Keratinocyte (primary cell): ENCODE data around the gene PTCHD1. TPM values are rescaled to one million over a fixed set of nuclear protein-coding genes. Genes with fewer than 3 reads are reported as not detected.

Source experiments
- DNase-seq: peaks from one replicate; pipeline ENCODE4 v3.0.0-alpha.2; 2011; ENCODE audit warnings: low read depth, missing footprints, low spot score
- FAIRE-seq: peaks from 2 replicates; lab custom pipeline; 2011; peaks lifted over from hg19 to GRCh38; lab: Jason Lieb, UNC
- H2AFZ ChIP-seq: 2 replicates; pipeline ENCODE4 v1.6.0; 2012; ENCODE audit warnings: low read length, control low read depth, inconsistent platforms; ENCODE audit not compliant: control insufficient read depth
- H3K27ac ChIP-seq: 2 replicates; pipeline ENCODE4 v1.5.1; 2011; ENCODE audit warnings: low read length; ENCODE audit not compliant: control insufficient read depth, insufficient read depth
- H3K27me3 ChIP-seq: 3 replicates; pipeline ENCODE4 v1.6.0; 2011; ENCODE audit warnings: low read length; ENCODE audit not compliant: control insufficient read depth, insufficient read depth; ENCODE audit errors: extremely low read depth
- H3K36me3 ChIP-seq, 2 experiments: 2 replicates in 1 of 2; 3 replicates in 1 of 2; pipeline ENCODE4 v1.5.1; 2011; ENCODE audit warnings: low read length in 2 of 2, mild to moderate bottlenecking in 1 of 2; ENCODE audit not compliant: control insufficient read depth in 2 of 2, insufficient read depth in 2 of 2; ENCODE audit errors: extremely low read depth in 1 of 2
- H3K4me1 ChIP-seq: 3 replicates; pipeline ENCODE4 v1.5.1; 2011; ENCODE audit warnings: low read length; ENCODE audit not compliant: control insufficient read depth, insufficient read depth; ENCODE audit errors: extremely low read depth
- H3K4me2 ChIP-seq: 3 replicates; pipeline ENCODE4 v1.6.0; 2011; ENCODE audit warnings: low read depth, low read length; ENCODE audit not compliant: control insufficient read depth, insufficient read depth; ENCODE audit errors: extremely low read depth
- H3K4me3 ChIP-seq, 3 experiments: fragments of 200-600 bp in 1 of 3; sonication (generic) in 1 of 3; 2 replicates in 2 of 3; 3 replicates in 1 of 3; pipeline ENCODE4 v1.5.1; 2011 to 2016; ENCODE audit warnings: low read length in 3 of 3, mild to moderate bottlenecking in 3 of 3, control low read depth in 2 of 3, inconsistent platforms in 1 of 3, low read depth in 1 of 3, mixed read lengths in 1 of 3, mixed run types in 1 of 3, moderate library complexity in 1 of 3; ENCODE audit not compliant: control insufficient read depth in 2 of 3, insufficient read depth in 2 of 3; ENCODE audit errors: extremely low read depth in 1 of 3
- H3K79me2 ChIP-seq: 2 replicates; pipeline ENCODE4 v1.6.0; 2012; ENCODE audit warnings: low read length; ENCODE audit not compliant: control insufficient read depth, insufficient read depth
- H3K9ac ChIP-seq: 3 replicates; pipeline ENCODE4 v1.6.0; 2011; ENCODE audit warnings: low read length; ENCODE audit not compliant: control insufficient read depth, insufficient read depth; ENCODE audit errors: extremely low read depth
- H3K9me1 ChIP-seq: 3 replicates; pipeline ENCODE4 v1.6.0; 2011; ENCODE audit warnings: low read length; ENCODE audit not compliant: control insufficient read depth, insufficient read depth; ENCODE audit errors: extremely low read depth
- H3K9me3 ChIP-seq: 2 replicates; pipeline ENCODE4 v1.5.1; 2012; ENCODE audit warnings: low read depth, low read length; ENCODE audit not compliant: control insufficient read depth
- H4K20me1 ChIP-seq: 3 replicates; pipeline ENCODE4 v1.6.0; 2011; ENCODE audit warnings: low read length; ENCODE audit not compliant: control insufficient read depth, insufficient read depth; ENCODE audit errors: extremely low read depth
- CTCF ChIP-seq, 3 experiments: IDR thresholded peaks in 1 of 3; conservative IDR thresholded peaks in 1 of 3; optimal IDR thresholded peaks in 1 of 3; 2 replicates in 2 of 3; 3 replicates in 1 of 3; pipeline versions ENCODE3 to v1.5.1; 2011; ENCODE audit warnings: low read length in 3 of 3, mild to moderate bottlenecking in 3 of 3, moderate library complexity in 2 of 3, control low read depth in 1 of 3, inconsistent platforms in 1 of 3; ENCODE audit not compliant: insufficient read depth in 2 of 3; ENCODE audit errors: extremely low read depth in 1 of 3
- EZH2 ChIP-seq: IDR thresholded peaks from one replicate; pipeline ENCODE4 v1.6.1; 2012; ENCODE audit warnings: inconsistent platforms, mild to moderate bottlenecking, low read length, moderate library complexity
- dilution Hi-C: fragments of 300-500 bp; cut with MboI; formaldehyde crosslinking; loops from one replicate; pipeline ENCODE4 v1.7.0; 2020; ENCODE audit warnings: low sequenced_read_pairs; ENCODE audit not compliant: extremely low pct_ligation_motif_present
- polyA plus RNA-seq, 5 experiments: library from polyadenylated mRNA; depleted of rRNA in 3 of 5; stranded (reverse) in 3 of 5; stranded (forward) in 1 of 5; unstranded in 1 of 5; fragments of >200 nt; gene quantifications; 1 replicate in 1 of 5; 2 replicates in 3 of 5; 3 replicates in 1 of 5; pipeline versions ENCODE4 v1.2.1 to v1.2.3, GENCODE V29; 2011 to 2012; ENCODE audit warnings: missing spikeins in 2 of 5, low read depth in 1 of 5, low replicate concordance in 1 of 5

PTCHD1 gene
- polyA plus RNA-seq, 1 donor (not counting 4 experiments of a cell fraction or from before 2014, with no cell fraction given), result not detected

DNA sequence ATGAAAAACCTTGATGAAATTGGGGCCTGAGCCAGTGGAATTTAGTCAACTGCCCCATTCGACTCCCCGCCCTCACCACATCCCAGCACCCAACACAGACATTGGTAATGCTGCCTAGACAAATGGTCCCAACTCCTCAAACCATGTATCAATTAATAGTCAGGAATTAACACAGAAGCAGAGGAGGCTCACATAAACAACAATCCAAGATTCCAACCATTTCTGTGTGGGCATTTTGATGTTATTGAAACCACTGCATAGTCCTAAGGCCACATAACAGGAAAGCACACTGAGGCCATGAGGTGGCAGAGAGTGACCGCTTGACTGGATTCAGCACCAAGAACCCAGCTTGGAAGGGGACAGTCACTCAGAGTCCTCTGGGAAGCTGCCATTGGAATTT lies 22.5 kb upstream of the PTCHD1 start:
- dilution Hi-C loops, result no loop called here
- no peaks in the 10 kb centered on the region for H3K9me3 ChIP-seq
- no peaks in the 10 kb centered on the region for H3K36me3 ChIP-seq
- no peaks in the 10 kb centered on the region for H3K4me1 ChIP-seq
- no peak overlapping the region for H2AFZ ChIP-seq
- H3K27me3 ChIP-seq, result no peaks in the 10 kb centered on the region
- H4K20me1 ChIP-seq, result no peaks in the 10 kb centered on the region
- FAIRE-seq (no peak), DNase-seq (no peak)
- no peak overlapping the region for H3K4me2 ChIP-seq
- H3K9ac ChIP-seq, result no peak overlapping the region
- H3K9me1 ChIP-seq, result no peaks in the 10 kb centered on the region
- no peaks in the 10 kb centered on the region for H3K79me2 ChIP-seq
- TF ChIP-seq CTCF (optimal IDR thresholded peaks at IDR 0.05 in 1 of 3, IDR thresholded peaks at IDR 0.05 in 1 of 3, conservative IDR thresholded peaks at IDR 0.05 in 1 of 3; ENCODE audit: extremely low read depth in 1 of 3, insufficient read depth in 2 of 3, low read length in 3 of 3), result no peak
- no peak overlapping the region for H3K4me3 ChIP-seq
- H3K27ac ChIP-seq, result no peak overlapping the region

GRCh38 chrX:23317799-23318724 lies 16.6 kb upstream of the PTCHD1 start:
- no peak overlapping the region for H3K4me2 ChIP-seq
- H3K9me3 ChIP-seq, result no peaks in the 10 kb centered on the region
- no peaks in the 10 kb centered on the region for H3K27me3 ChIP-seq
- no peaks in the 10 kb centered on the region for H3K36me3 ChIP-seq
- TF ChIP-seq EZH2 (no peak), CTCF (optimal IDR thresholded peaks at IDR 0.05 in 1 of 3, IDR thresholded peaks at IDR 0.05 in 1 of 3, conservative IDR thresholded peaks at IDR 0.05 in 1 of 3; ENCODE audit: extremely low read depth in 1 of 3, insufficient read depth in 2 of 3, low read length in 3 of 3) (peak; percentile 78 to 93 (median 80))
- H4K20me1 ChIP-seq, result no peaks in the 10 kb centered on the region
- no peak overlapping the region for H3K9ac ChIP-seq
- H2AFZ ChIP-seq, result no peak overlapping the region
- H3K9me1 ChIP-seq, result no peaks in the 10 kb centered on the region
- DNase-seq (no peak), FAIRE-seq (no peak)
- no peak overlapping the region for H3K27ac ChIP-seq
- no peaks in the 10 kb centered on the region for H3K4me1 ChIP-seq
- dilution Hi-C loops, result no loop called here
- no peak overlapping the region for H3K4me3 ChIP-seq
- no peaks in the 10 kb centered on the region for H3K79me2 ChIP-seq
